ENCODE measurements around the gene SLAMF9.
"Not testable (repeated sequence)": the region's sequence is repeated elsewhere in the genome, so short reads cannot be mapped to it uniquely, and the experiment has no call there.

SLAMF9 gene

DNA sequence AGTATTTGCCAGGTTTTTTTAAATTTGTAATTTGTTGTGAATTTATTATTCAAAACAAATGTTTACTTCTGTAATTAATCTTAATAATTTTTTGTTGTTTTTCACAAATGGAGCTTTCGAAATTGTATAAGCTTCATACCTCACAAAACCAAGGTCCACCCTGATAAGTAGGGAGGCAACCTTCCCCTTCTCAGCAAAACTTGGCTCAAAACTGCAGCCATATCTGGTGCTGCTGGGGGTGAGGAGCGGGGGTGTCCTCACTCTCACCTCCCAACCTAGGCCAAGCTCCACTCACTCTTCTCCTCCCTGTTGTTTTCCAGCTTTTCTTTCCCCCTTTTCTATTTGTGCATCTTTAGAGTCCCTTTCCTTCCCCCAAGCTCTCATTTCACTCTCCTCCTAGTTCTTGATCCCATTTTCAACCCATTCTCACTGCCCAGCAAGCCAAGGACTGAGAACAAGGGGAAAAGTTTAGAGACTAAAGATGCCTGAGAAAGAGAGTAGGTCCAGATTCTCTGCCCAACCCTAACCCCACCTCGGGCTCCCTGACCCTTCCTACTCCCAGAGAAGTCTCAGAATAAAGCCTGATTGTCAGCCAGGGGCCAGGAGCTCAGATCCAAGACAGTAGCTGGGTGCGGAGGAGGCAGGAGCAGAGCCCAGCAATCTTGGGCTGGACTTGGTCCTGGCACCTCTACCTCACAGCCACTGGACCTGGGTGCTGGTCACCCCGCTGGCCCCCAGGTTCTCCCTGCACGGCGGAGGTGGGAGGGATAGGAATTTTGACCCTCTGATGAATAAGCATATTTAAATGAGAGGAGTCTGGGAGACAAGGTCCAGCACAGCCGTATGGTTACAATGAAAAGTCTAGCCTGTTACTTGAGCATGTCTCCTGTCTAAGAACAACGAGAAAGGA is 45.8 kb downstream of the SLAMF9 start:
- H2BK5ac ChIP-seq (ENCODE audit: low read depth, low read length, poor library complexity, severe bottlenecking): no peak overlapping the region
- H3K79me1 ChIP-seq (replicated peaks; ENCODE audit: low read length, poor library complexity, severe bottlenecking): no peaks in the 10 kb centered on the region
- 94% methylated on average over 8 of the region's 9 CpGs for WGBS

GRCh38 chr1:159906960-159907359 is 47.1 kb downstream of the SLAMF9 start:
- no peak overlapping the region for H2BK15ac ChIP-seq (ENCODE audit: low read depth, poor library complexity, severe bottlenecking)
- WGBS: no CpG with 5 or more reads among the region's 1 CpG
- H2AFZ ChIP-seq (ENCODE audit: low read depth, low read length): no peak overlapping the region

More for the DNA sequence above, 45.8 kb downstream of the SLAMF9 start:
- Histone ChIP-seq H3K14ac (ENCODE audit: low read length in 2 of 2) (peak overlapping the region in 1 of 2 experiments; percentile 80), H2BK15ac (ENCODE audit: low read depth, poor library complexity, severe bottlenecking) (peak overlapping the region; percentile 75), H3K18ac (ENCODE audit: low read depth in 1 of 2, low read length in 2 of 2) (peak overlapping the region; percentile 46 to 96), H3K4me1 (ENCODE audit: control insufficient read depth, insufficient read depth, low read depth, low read length) (peaks cover 20% of the 10 kb centered on the region), H3K4me2 (ENCODE audit: low read length, poor library complexity, severe bottlenecking) (no peak overlapping the region), H3K4ac (ENCODE audit: low read depth in 1 of 2, low read length in 2 of 2) (peak overlapping the region in 1 of 2 experiments; percentile 70), H4K8ac (ENCODE audit: low read length) (peak overlapping the region; percentile 85), H2BK12ac (ENCODE audit: low read length in 2 of 2) (peak overlapping the region; percentile 69 to 98), H2BK120ac (ENCODE audit: low read depth, low read length) (peak overlapping the region; percentile 93), H3K27ac (ENCODE audit: low read length, poor library complexity, severe bottlenecking) (no peak overlapping the region), H3K4me3 (ENCODE audit: insufficient read depth in 1 of 2, low read depth in 1 of 2, low read length in 2 of 2) (no peak overlapping the region), H2AK5ac (ENCODE audit: low read length, severe bottlenecking) (no peak overlapping the region), H3K27me3 (ENCODE audit: control insufficient read depth in 1 of 2, insufficient read depth in 1 of 2, low read length in 2 of 2) (no peaks in the 10 kb centered on the region), H2AFZ (ENCODE audit: low read depth, low read length) (no peak overlapping the region), H3K36me3 (ENCODE audit: control insufficient read depth in 1 of 2, insufficient read depth in 2 of 2, low read depth in 1 of 2, low read length in 2 of 2) (no peaks in the 10 kb centered on the region), H3K9ac (ENCODE audit: low read length) (no peak overlapping the region), H4K91ac (ENCODE audit: low read length) (peak overlapping the region; percentile 66), H3K23ac (ENCODE audit: low read length in 2 of 2) (no peak overlapping the region), H3K9me3 (ENCODE audit: control insufficient read depth, low read length) (peaks cover 6% of the 10 kb centered on the region)
- no peak for DNase-seq

DNA sequence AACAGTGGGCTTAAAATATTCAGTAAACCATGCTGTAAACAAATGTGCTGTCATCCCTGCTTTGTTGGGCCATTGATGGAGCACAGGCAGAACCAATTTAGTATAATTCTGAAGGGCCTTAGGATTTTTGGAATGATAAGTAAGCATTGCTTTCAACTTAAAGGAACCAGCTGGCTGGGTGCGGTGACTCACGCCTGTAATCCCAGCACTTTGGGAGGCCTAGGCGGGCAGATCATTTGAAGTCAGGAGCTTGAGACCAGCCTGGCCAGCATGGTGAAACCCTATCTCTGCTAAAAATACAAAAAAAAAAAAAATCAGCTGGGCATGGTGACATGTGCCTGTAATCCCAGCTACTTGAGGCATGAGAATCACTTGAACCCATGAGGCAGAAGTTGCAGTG is 50.0 kb downstream of the SLAMF9 start:
- not testable (repeated sequence) for H2BK12ac ChIP-seq (ENCODE audit: low read length in 2 of 2); H3K27me3 ChIP-seq (ENCODE audit: control insufficient read depth in 1 of 2, insufficient read depth in 1 of 2, low read length in 2 of 2); H4K91ac ChIP-seq (ENCODE audit: low read length); H3K23ac ChIP-seq (ENCODE audit: low read length in 2 of 2); H3K14ac ChIP-seq (ENCODE audit: low read length in 2 of 2); H3K79me1 ChIP-seq (replicated peaks; ENCODE audit: low read length, poor library complexity, severe bottlenecking); H3K4me2 ChIP-seq (ENCODE audit: low read length, poor library complexity, severe bottlenecking); H3K4me1 ChIP-seq (ENCODE audit: control insufficient read depth, insufficient read depth, low read depth, low read length); H3K4me3 ChIP-seq (ENCODE audit: insufficient read depth in 1 of 2, low read depth in 1 of 2, low read length in 2 of 2); H3K9ac ChIP-seq (ENCODE audit: low read length); H3K9me3 ChIP-seq (ENCODE audit: control insufficient read depth, low read length); H3K4ac ChIP-seq (ENCODE audit: low read depth in 1 of 2, low read length in 2 of 2); DNase-seq; H2BK120ac ChIP-seq (ENCODE audit: low read depth, low read length); H3K18ac ChIP-seq (ENCODE audit: low read depth in 1 of 2, low read length in 2 of 2); H3K27ac ChIP-seq (ENCODE audit: low read length, poor library complexity, severe bottlenecking); H3K36me3 ChIP-seq (ENCODE audit: control insufficient read depth in 1 of 2, insufficient read depth in 2 of 2, low read depth in 1 of 2, low read length in 2 of 2); H2BK5ac ChIP-seq (ENCODE audit: low read depth, low read length, poor library complexity, severe bottlenecking); H4K8ac ChIP-seq (ENCODE audit: low read length); H2BK15ac ChIP-seq (ENCODE audit: low read depth, poor library complexity, severe bottlenecking); H2AK5ac ChIP-seq (ENCODE audit: low read length, severe bottlenecking); H2AFZ ChIP-seq (ENCODE audit: low read depth, low read length)
- 65% methylated on average over 3 of the region's 3 CpGs for WGBS

More at GRCh38 chr1:159906960-159907359, 47.1 kb downstream of the SLAMF9 start:
- Histone ChIP-seq H3K27me3 (ENCODE audit: control insufficient read depth in 1 of 2, insufficient read depth in 1 of 2, low read length in 2 of 2) (no peaks in the 10 kb centered on the region), H3K14ac (ENCODE audit: low read length in 2 of 2) (no peak overlapping the region), H3K4me1 (ENCODE audit: control insufficient read depth, insufficient read depth, low read depth, low read length) (peaks cover 16% of the 10 kb centered on the region), H3K23ac (ENCODE audit: low read length in 2 of 2) (no peak overlapping the region), H3K18ac (ENCODE audit: low read depth in 1 of 2, low read length in 2 of 2) (no peak overlapping the region), H2BK120ac (ENCODE audit: low read depth, low read length) (no peak overlapping the region), H3K79me1 (replicated peaks; ENCODE audit: low read length, poor library complexity, severe bottlenecking) (no peaks in the 10 kb centered on the region), H3K4ac (ENCODE audit: low read depth in 1 of 2, low read length in 2 of 2) (no peak overlapping the region), H3K4me2 (ENCODE audit: low read length, poor library complexity, severe bottlenecking) (no peak overlapping the region), H3K36me3 (ENCODE audit: control insufficient read depth in 1 of 2, insufficient read depth in 2 of 2, low read depth in 1 of 2, low read length in 2 of 2) (no peaks in the 10 kb centered on the region), H3K9me3 (ENCODE audit: control insufficient read depth, low read length) (peaks cover 7% of the 10 kb centered on the region), H3K4me3 (ENCODE audit: insufficient read depth in 1 of 2, low read depth in 1 of 2, low read length in 2 of 2) (no peak overlapping the region), H3K27ac (ENCODE audit: low read length, poor library complexity, severe bottlenecking) (no peak overlapping the region), H4K91ac (ENCODE audit: low read length) (no peak overlapping the region), H2BK12ac (ENCODE audit: low read length in 2 of 2) (peak overlapping the region in 1 of 2 experiments; percentile 80), H2AK5ac (ENCODE audit: low read length, severe bottlenecking) (no peak overlapping the region), H2BK5ac (ENCODE audit: low read depth, low read length, poor library complexity, severe bottlenecking) (no peak overlapping the region), H4K8ac (ENCODE audit: low read length) (no peak overlapping the region), H3K9ac (ENCODE audit: low read length) (no peak overlapping the region)
- DNase-seq: no peak

GRCh38 chr1:159902541-159902940 is 51.5 kb downstream of the SLAMF9 start:
- no peak overlapping the region for H2AK5ac ChIP-seq (ENCODE audit: low read length, severe bottlenecking)
- H3K23ac ChIP-seq (ENCODE audit: low read length in 2 of 2): no peak overlapping the region
- no peak overlapping the region for H2AFZ ChIP-seq (ENCODE audit: low read depth, low read length)
- DNase-seq: no peak
- H2BK15ac ChIP-seq (ENCODE audit: low read depth, poor library complexity, severe bottlenecking): no peak overlapping the region
- H3K36me3 ChIP-seq (ENCODE audit: control insufficient read depth in 1 of 2, insufficient read depth in 2 of 2, low read depth in 1 of 2, low read length in 2 of 2): no peaks in the 10 kb centered on the region
- H3K79me1 ChIP-seq (replicated peaks; ENCODE audit: low read length, poor library complexity, severe bottlenecking): no peaks in the 10 kb centered on the region
- H2BK120ac ChIP-seq (ENCODE audit: low read depth, low read length): no peak overlapping the region
- H2BK12ac ChIP-seq (ENCODE audit: low read length in 2 of 2): no peak overlapping the region
- no peak overlapping the region for H3K18ac ChIP-seq (ENCODE audit: low read depth in 1 of 2, low read length in 2 of 2)
- H3K4me1 ChIP-seq (ENCODE audit: control insufficient read depth, insufficient read depth, low read depth, low read length): peaks cover 12% of the 10 kb centered on the region
- no peak overlapping the region for H4K8ac ChIP-seq (ENCODE audit: low read length)
- no peak overlapping the region for H3K27ac ChIP-seq (ENCODE audit: low read length, poor library complexity, severe bottlenecking)
- no peak overlapping the region for H3K14ac ChIP-seq (ENCODE audit: low read length in 2 of 2)
- H3K9ac ChIP-seq (ENCODE audit: low read length): no peak overlapping the region
- H3K4me3 ChIP-seq (ENCODE audit: insufficient read depth in 1 of 2, low read depth in 1 of 2, low read length in 2 of 2): no peak overlapping the region
- no peak overlapping the region for H2BK5ac ChIP-seq (ENCODE audit: low read depth, low read length, poor library complexity, severe bottlenecking)
- H3K4me2 ChIP-seq (ENCODE audit: low read length, poor library complexity, severe bottlenecking): no peak overlapping the region
- no peak overlapping the region for H3K4ac ChIP-seq (ENCODE audit: low read depth in 1 of 2, low read length in 2 of 2)
- no peak overlapping the region for H4K91ac ChIP-seq (ENCODE audit: low read length)
- peaks cover 0 to 4% of the 10 kb centered on the region in 2 experiments for H3K27me3 ChIP-seq (ENCODE audit: control insufficient read depth in 1 of 2, insufficient read depth in 1 of 2, low read length in 2 of 2)
- H3K9me3 ChIP-seq (ENCODE audit: control insufficient read depth, low read length): peaks cover 7% of the 10 kb centered on the region
- WGBS: 96% methylated on average over 3 of the region's 3 CpGs
